WTC11 (cell line): ENCODE results near the gene CAMK1G. TPM values are rescaled to one million over a fixed set of nuclear protein-coding genes. Genes with fewer than 3 reads are reported as not detected.

Experiments used
- ATAC-seq: fragments of 200-7000 bp; cut with Tn5 transposase; 2 replicates; pipeline ENCODE4 v1.10.0; 2021; ENCODE audit warnings: mild to moderate bottlenecking, moderate library complexity
- CTCF ChIA-PET: fragments of 300-600 bp; sonication (Branson Sonifier 250); formaldehyde crosslinking; loops from one replicate; lab custom pipeline; 2021; ENCODE audit warnings: antibody characterized with exemption; lab: Charles Lee
- POLR2A ChIA-PET: fragments of 350-600 bp; sonication (Branson Sonifier 250); formaldehyde crosslinking; loops from one replicate; lab custom pipeline; 2021; ENCODE audit warnings: antibody characterized with exemption; lab: Charles Lee
- DNase-seq: peaks from one replicate; pipeline ENCODE4 v3.0.0; 2021; ENCODE audit warnings: low spot score
- H3K27ac Mint-ChIP-seq: 2 replicates; pipeline ENCODE4 v1.8.0; 2021; ENCODE audit warnings: mixed read lengths
- H3K27me3 Mint-ChIP-seq: 2 replicates; pipeline ENCODE4 v1.8.0; 2021; ENCODE audit warnings: low read depth, mild to moderate bottlenecking, moderate library complexity, mixed read lengths
- H3K36me3 Mint-ChIP-seq: 2 replicates; pipeline ENCODE4 v1.8.0; 2021; ENCODE audit warnings: mixed read lengths
- H3K4me1 Mint-ChIP-seq: 2 replicates; pipeline ENCODE4 v1.8.0; 2022; ENCODE audit warnings: mixed read lengths
- H3K4me3 Mint-ChIP-seq: 2 replicates; pipeline ENCODE4 v1.8.0; 2021; ENCODE audit warnings: mild to moderate bottlenecking, moderate library complexity, mixed read lengths
- H3K9me3 Mint-ChIP-seq: 2 replicates; pipeline ENCODE4 v1.8.0; 2021; ENCODE audit warnings: mixed read lengths
- ATF1 ChIP-seq: sonication (generic); formaldehyde crosslinking; IDR thresholded peaks from 2 replicates; pipeline ENCODE4 v1.8.1; 2023; ENCODE audit warnings: mild to moderate bottlenecking, moderate library complexity, missing genetic modification reagents
- CBFB ChIP-seq: sonication (generic); formaldehyde crosslinking; IDR thresholded peaks from 2 replicates; pipeline ENCODE4 v1.8.1; 2022; ENCODE audit warnings: mild to moderate bottlenecking, low read depth, missing genetic modification reagents
- CTCF ChIP-seq: fragments of 200-600 bp; IDR thresholded peaks from 2 replicates; pipeline ENCODE4 v1.8.0; 2022; ENCODE audit warnings: antibody characterized with exemption
- ESRRA ChIP-seq: sonication (generic); formaldehyde crosslinking; IDR thresholded peaks from 2 replicates; pipeline ENCODE4 v1.8.1; 2022; ENCODE audit warnings: mild to moderate bottlenecking, missing genetic modification reagents, borderline replicate concordance
- FOXJ3 ChIP-seq: sonication (generic); formaldehyde crosslinking; IDR thresholded peaks from 2 replicates; pipeline ENCODE4 v1.9.0; 2021; ENCODE audit warnings: missing genetic modification reagents, mild to moderate bottlenecking, borderline replicate concordance
- IRF2 ChIP-seq: sonication (generic); formaldehyde crosslinking; IDR thresholded peaks from 2 replicates; pipeline ENCODE4 v1.8.0; 2022; ENCODE audit warnings: low read depth, missing genetic modification reagents, borderline replicate concordance
- MXD4 ChIP-seq: fragments of 250-450 bp; sonication (Bioruptor Pico); IDR thresholded peaks from 2 replicates; pipeline ENCODE4 v1.8.0; 2021; ENCODE audit warnings: mild to moderate bottlenecking, moderate library complexity, borderline replicate concordance
- NFE2L1 ChIP-seq: sonication (generic); formaldehyde crosslinking; IDR thresholded peaks from 2 replicates; pipeline ENCODE4 v1.8.1; 2023; ENCODE audit warnings: missing genetic modification reagents
- SP1 ChIP-seq: sonication (generic); formaldehyde crosslinking; conservative IDR thresholded peaks from 2 replicates; pipeline ENCODE4 v1.8.1; 2022; ENCODE audit warnings: missing genetic modification reagents
- TCF7 ChIP-seq: sonication (generic); formaldehyde crosslinking; IDR thresholded peaks from 2 replicates; pipeline ENCODE4 v1.8.0; 2022; ENCODE audit warnings: mild to moderate bottlenecking, low read depth, missing genetic modification reagents, moderate library complexity
- TP53 ChIP-seq: sonication (generic); formaldehyde crosslinking; IDR thresholded peaks from 2 replicates; pipeline ENCODE4 v1.8.1; 2023; ENCODE audit warnings: mild to moderate bottlenecking, missing genetic modification reagents
- ZNF138 ChIP-seq: sonication (generic); formaldehyde crosslinking; conservative IDR thresholded peaks from 2 replicates; pipeline ENCODE4 v1.8.1; 2022; ENCODE audit warnings: mild to moderate bottlenecking, moderate library complexity, missing genetic modification reagents
- ZNF263 ChIP-seq: sonication (generic); formaldehyde crosslinking; IDR thresholded peaks from 2 replicates; pipeline ENCODE4 v1.8.1; 2022; ENCODE audit warnings: low read depth, mild to moderate bottlenecking, moderate library complexity, missing genetic modification reagents
- ZNF423 ChIP-seq: fragments of 250-450 bp; sonication (Bioruptor Pico); IDR thresholded peaks from 2 replicates; pipeline ENCODE4 v2.1.2; 2022; ENCODE audit warnings: mild to moderate bottlenecking, moderate library complexity
- ZNF671 ChIP-seq: fragments of 250-450 bp; sonication (Bioruptor Pico); IDR thresholded peaks from 2 replicates; pipeline ENCODE4 v1.8.0; 2021; ENCODE audit warnings: mild to moderate bottlenecking
- total RNA-seq: library from RNA; stranded (reverse); gene quantifications from 3 replicates; pipeline ENCODE4 v1.2.3, GENCODE V29; 2021
- TF ChIP-seq, protein P1 (sequence below): sonication (generic); formaldehyde crosslinking; IDR thresholded peaks from 2 replicates; pipeline ENCODE4 v1.8.1; 2023; ENCODE audit warnings: mild to moderate bottlenecking, missing genetic modification reagents
- TF ChIP-seq, protein P2 (sequence below): sonication (generic); formaldehyde crosslinking; IDR thresholded peaks from 2 replicates; pipeline ENCODE4 v1.8.1; 2023; ENCODE audit warnings: mild to moderate bottlenecking, moderate library complexity, missing genetic modification reagents
- TF ChIP-seq, protein P3 (sequence below): sonication (generic); formaldehyde crosslinking; IDR thresholded peaks from 2 replicates; pipeline ENCODE4 v1.8.1; 2022; ENCODE audit warnings: low read depth, missing genetic modification reagents, borderline replicate concordance
- TF ChIP-seq, protein P4 (sequence below): sonication (generic); formaldehyde crosslinking; IDR thresholded peaks from 2 replicates; pipeline ENCODE4 v1.8.1; 2022; ENCODE audit warnings: mild to moderate bottlenecking, missing genetic modification reagents, moderate library complexity, borderline replicate concordance

CAMK1G gene
- total RNA-seq, 1 experiment from 2014 or later = 0.28 TPM

DNA sequence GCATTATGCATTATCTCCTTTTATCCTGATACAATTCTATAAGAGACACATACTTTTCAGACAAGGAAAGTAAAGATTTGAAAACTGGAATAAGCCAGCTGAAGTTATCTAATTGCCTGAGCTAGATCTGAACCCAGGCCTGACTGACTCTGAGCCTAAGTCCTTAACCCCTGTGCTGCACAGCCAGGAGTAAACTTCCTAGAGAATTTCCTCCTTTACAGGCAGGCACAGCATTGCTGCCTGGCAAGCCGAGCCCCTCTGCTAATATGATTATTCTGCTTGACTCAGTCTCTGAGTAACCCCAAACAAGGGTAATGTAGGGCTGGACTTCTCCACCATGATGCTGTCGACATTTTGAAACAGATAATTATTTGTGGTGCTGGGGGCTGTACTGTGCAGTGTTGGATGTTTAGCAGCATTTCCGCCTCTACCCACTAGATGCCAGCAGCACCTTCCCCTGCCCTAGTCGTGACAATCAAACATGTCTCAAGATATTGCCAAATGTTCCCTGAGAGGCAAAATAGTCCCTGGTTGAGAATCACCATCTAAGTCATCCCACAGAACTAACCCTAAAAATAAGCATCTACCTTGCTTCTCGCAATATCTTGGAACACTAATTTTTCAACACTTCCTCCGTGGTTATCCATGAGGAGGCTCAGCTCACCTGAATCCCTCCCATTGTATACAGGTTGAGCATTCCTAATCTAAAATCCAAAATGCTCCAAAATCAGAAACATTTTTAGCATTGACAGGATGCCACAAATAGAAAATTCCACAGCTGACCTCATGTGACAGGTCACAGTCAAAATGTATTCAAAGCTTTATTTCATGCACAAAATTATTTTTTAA lies 18.5 kb downstream of the CAMK1G start:
- ATAC-seq (peak; percentile 97), DNase-seq (peak; percentile 37)
- no peaks in the 10 kb centered on the region for H3K36me3 Mint-ChIP-seq
- no peaks in the 10 kb centered on the region for H3K4me1 Mint-ChIP-seq
- no peaks in the 10 kb centered on the region for H3K27me3 Mint-ChIP-seq
- ChIA-PET CTCF (interaction anchor here (1.0 to 3.3 kb wide), 4 partner anchors 12 to 26 kb away, joined by 3 to 12 read pairs (median 8); no protein-coding TSS in a partner anchor), POLR2A (interaction anchor here (0.9 kb wide), 1 partner anchor 14 kb away, joined by 3 read pairs; no protein-coding TSS in a partner anchor)
- no peak for TF ChIP-seq FOXJ3 (CRISPR knock-in tag)
- TF ChIP-seq SP1 (CRISPR knock-in tag) = no peak
- TF ChIP-seq CTCF = peak; percentile 14; the same call in 1 of the 2 replicates
- H3K27ac Mint-ChIP-seq = no peak overlapping the region
- H3K4me3 Mint-ChIP-seq = no peak overlapping the region
- no peaks in the 10 kb centered on the region for H3K9me3 Mint-ChIP-seq

DNA sequence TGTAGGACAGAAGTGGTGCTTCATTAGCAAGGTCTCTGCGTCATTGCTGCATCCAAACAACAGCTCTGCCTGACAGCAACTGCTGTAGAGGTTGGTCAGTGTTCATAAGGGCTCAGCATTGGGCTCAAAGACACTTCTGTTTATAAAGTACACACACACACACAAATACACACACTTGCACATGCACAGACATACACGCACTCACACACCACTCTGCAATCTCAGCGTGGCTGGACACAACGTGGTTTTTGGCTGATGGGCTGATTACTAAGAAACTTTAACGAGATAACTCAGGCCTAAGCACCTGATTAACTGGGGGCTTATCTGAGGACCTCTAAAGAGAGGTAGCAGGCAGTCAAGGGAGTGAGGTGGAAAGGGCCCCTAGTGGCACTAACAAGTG lies 20.4 kb downstream of the CAMK1G start:
- no peak for TF ChIP-seq ZNF138 (CRISPR knock-in tag)
- TF ChIP-seq, protein P1, sequence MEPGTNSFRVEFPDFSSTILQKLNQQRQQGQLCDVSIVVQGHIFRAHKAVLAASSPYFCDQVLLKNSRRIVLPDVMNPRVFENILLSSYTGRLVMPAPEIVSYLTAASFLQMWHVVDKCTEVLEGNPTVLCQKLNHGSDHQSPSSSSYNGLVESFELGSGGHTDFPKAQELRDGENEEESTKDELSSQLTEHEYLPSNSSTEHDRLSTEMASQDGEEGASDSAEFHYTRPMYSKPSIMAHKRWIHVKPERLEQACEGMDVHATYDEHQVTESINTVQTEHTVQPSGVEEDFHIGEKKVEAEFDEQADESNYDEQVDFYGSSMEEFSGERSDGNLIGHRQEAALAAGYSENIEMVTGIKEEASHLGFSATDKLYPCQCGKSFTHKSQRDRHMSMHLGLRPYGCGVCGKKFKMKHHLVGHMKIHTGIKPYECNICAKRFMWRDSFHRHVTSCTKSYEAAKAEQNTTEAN (CRISPR knock-in tag) = no peak
- TF ChIP-seq ATF1 (CRISPR knock-in tag) = no peak
- no peak for TF ChIP-seq ZNF671

GRCh38 chr1:209607102-209607794 lies 23.7 kb downstream of the CAMK1G start:
- POLR2A ChIA-PET = no interaction called here
- no peak for TF ChIP-seq ZNF263 (CRISPR knock-in tag)
- no peak for TF ChIP-seq MXD4
- TF ChIP-seq CBFB (CRISPR knock-in tag) = no peak
- TF ChIP-seq IRF2 (CRISPR knock-in tag) = no peak
- TF ChIP-seq, all 79 proteins: peak for 0
- ATAC-seq (no peak), DNase-seq (no peak)
- CTCF ChIA-PET = interaction anchor here (0.7 to 4.2 kb wide), 5 partner anchors 16 to 31 kb away, joined by 3 to 17 read pairs (median 5); no protein-coding TSS in a partner anchor
- no peaks in the 10 kb centered on the region for H3K36me3 Mint-ChIP-seq
- no peaks in the 10 kb centered on the region for H3K9me3 Mint-ChIP-seq
- H3K27me3 Mint-ChIP-seq = no peaks in the 10 kb centered on the region
- H3K4me1 Mint-ChIP-seq = no peaks in the 10 kb centered on the region
- no peak overlapping the region for H3K4me3 Mint-ChIP-seq
- no peak overlapping the region for H3K27ac Mint-ChIP-seq

More for the DNA sequence above, 20.4 kb downstream of the CAMK1G start:
- DNase-seq = no peak
- Mint-ChIP-seq H3K4me3 (no peak overlapping the region), H3K27ac (no peak overlapping the region), H3K4me1 (no peaks in the 10 kb centered on the region), H3K36me3 (no peaks in the 10 kb centered on the region), H3K27me3 (no peaks in the 10 kb centered on the region), H3K9me3 (no peaks in the 10 kb centered on the region)
- CTCF ChIA-PET = interaction anchor here (0.6 to 3.3 kb wide), 3 partner anchors 24 to 34 kb away, joined by 3 to 12 read pairs (median 11); no protein-coding TSS in a partner anchor
- POLR2A ChIA-PET = no interaction called here
- no peak for ATAC-seq

- H3K27me3 Mint-ChIP-seq = no peaks in the 10 kb centered on the region
- ATAC-seq = no peak
- no peak overlapping the region for H3K27ac Mint-ChIP-seq
- no peak overlapping the region for H3K4me3 Mint-ChIP-seq
- POLR2A ChIA-PET = no interaction called here
- no peaks in the 10 kb centered on the region for H3K9me3 Mint-ChIP-seq
- DNase-seq = no peak
- CTCF ChIA-PET = interaction anchor here (0.7 to 4.2 kb wide), 6 partner anchors 16 to 140 kb away, joined by 3 to 17 read pairs (median 4); no protein-coding TSS in a partner anchor
- no peaks in the 10 kb centered on the region for H3K4me1 Mint-ChIP-seq
- no peaks in the 10 kb centered on the region for H3K36me3 Mint-ChIP-seq
- TF ChIP-seq ZNF423 (CRISPR knock-in tag) (no peak), NFE2L1 (CRISPR knock-in tag) (no peak), TP53 (CRISPR knock-in tag) (no peak), ZNF671 (no peak), ESRRA (CRISPR knock-in tag) (no peak), TCF7 (CRISPR knock-in tag) (no peak)
- TF ChIP-seq, protein P2, sequence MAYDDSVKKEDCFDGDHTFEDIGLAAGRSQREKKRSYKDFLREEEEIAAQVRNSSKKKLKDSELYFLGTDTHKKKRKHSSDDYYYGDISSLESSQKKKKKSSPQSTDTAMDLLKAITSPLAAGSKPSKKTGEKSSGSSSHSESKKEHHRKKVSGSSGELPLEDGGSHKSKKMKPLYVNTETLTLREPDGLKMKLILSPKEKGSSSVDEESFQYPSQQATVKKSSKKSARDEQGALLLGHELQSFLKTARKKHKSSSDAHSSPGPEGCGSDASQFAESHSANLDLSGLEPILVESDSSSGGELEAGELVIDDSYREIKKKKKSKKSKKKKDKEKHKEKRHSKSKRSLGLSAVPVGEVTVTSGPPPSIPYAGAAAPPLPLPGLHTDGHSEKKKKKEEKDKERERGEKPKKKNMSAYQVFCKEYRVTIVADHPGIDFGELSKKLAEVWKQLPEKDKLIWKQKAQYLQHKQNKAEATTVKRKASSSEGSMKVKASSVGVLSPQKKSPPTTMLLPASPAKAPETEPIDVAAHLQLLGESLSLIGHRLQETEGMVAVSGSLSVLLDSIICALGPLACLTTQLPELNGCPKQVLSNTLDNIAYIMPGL (CRISPR knock-in tag) = no peak
- TF ChIP-seq, protein P3, sequence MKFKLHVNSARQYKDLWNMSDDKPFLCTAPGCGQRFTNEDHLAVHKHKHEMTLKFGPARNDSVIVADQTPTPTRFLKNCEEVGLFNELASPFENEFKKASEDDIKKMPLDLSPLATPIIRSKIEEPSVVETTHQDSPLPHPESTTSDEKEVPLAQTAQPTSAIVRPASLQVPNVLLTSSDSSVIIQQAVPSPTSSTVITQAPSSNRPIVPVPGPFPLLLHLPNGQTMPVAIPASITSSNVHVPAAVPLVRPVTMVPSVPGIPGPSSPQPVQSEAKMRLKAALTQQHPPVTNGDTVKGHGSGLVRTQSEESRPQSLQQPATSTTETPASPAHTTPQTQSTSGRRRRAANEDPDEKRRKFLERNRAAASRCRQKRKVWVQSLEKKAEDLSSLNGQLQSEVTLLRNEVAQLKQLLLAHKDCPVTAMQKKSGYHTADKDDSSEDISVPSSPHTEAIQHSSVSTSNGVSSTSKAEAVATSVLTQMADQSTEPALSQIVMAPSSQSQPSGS (CRISPR knock-in tag) = no peak
- TF ChIP-seq, protein P4, sequence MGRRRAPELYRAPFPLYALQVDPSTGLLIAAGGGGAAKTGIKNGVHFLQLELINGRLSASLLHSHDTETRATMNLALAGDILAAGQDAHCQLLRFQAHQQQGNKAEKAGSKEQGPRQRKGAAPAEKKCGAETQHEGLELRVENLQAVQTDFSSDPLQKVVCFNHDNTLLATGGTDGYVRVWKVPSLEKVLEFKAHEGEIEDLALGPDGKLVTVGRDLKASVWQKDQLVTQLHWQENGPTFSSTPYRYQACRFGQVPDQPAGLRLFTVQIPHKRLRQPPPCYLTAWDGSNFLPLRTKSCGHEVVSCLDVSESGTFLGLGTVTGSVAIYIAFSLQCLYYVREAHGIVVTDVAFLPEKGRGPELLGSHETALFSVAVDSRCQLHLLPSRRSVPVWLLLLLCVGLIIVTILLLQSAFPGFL = no peak
Observed at GRCh38 chr1:209607795-209608178, 24.3 kb downstream of the CAMK1G start.
